GM06990 (cell line): Measurements from ENCODE around the gene TRIM40.

Experiments used
- DNase-seq: peaks from one replicate; pipeline ENCODE4 v3.0.0-alpha.2; 2011; ENCODE audit not compliant: insufficient read length; ENCODE audit errors: extremely low read depth
- H3K27me3 ChIP-seq: replicated peaks from 2 replicates; pipeline ENCODE4 v1.6.0; 2011; ENCODE audit warnings: low read length; ENCODE audit not compliant: control insufficient read depth, insufficient read depth
- H3K36me3 ChIP-seq: 2 replicates; pipeline ENCODE4 v1.5.1; 2011; ENCODE audit warnings: low read length; ENCODE audit not compliant: control insufficient read depth, insufficient read depth
- H3K4me3 ChIP-seq: replicated peaks from 2 replicates; pipeline ENCODE4 v1.5.1; 2011; ENCODE audit warnings: low read depth, mild to moderate bottlenecking, control low read depth, low read length
- CTCF ChIP-seq: IDR thresholded peaks from 2 replicates; pipeline ENCODE4 v1.5.1; 2011; ENCODE audit warnings: low read length, control low read depth, mild to moderate bottlenecking, inconsistent platforms; ENCODE audit not compliant: insufficient read depth, poor library complexity, severe bottlenecking

The TRIM40 gene

GRCh38 chr6:30149858-30150550 is 14.1 kb downstream of the TRIM40 start:
- H3K4me3 ChIP-seq, result no peak overlapping the region
- no peak for TF ChIP-seq CTCF
- no peak for DNase-seq
- H3K36me3 ChIP-seq, result no peaks in the 10 kb centered on the region
- H3K27me3 ChIP-seq, result no peaks in the 10 kb centered on the region

DNA sequence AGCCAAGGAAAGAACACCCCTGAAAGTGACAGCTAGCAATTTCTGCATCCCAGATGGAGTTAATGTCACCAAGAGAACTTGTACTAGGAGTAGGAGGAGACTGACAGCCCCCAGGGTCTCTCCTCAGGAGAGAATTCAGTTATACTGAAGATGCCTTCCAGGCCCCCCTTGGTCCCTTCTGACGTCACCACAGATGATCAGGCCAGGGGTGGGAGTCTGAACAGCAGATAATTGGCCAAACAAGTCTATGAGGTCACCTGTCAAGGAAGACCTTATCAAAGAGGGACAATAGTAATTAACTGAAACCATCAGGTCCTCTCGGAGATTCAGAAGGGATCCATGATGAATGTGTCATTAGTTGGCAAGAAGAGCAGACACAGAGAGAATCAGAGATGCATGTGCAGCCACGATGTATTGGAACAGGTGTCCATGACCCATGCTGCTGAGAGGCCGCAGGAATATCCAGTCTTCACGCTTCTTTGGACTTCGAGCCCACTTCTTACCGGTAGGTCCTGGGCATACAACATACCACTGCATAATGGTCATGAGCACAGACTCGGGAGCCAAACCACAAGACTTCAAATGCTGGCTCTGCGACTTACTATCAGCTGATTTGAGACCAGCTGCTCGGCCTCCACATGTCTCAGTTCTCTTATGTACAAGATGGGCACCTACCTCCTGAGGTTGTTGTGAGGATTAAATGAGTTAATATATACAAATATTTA is 14.9 kb downstream of the TRIM40 start:
- Histone ChIP-seq H3K4me3 (no peak overlapping the region), H3K36me3 (no peaks in the 10 kb centered on the region), H3K27me3 (no peaks in the 10 kb centered on the region)
- no peak for DNase-seq
- TF ChIP-seq CTCF, result no peak

DNA sequence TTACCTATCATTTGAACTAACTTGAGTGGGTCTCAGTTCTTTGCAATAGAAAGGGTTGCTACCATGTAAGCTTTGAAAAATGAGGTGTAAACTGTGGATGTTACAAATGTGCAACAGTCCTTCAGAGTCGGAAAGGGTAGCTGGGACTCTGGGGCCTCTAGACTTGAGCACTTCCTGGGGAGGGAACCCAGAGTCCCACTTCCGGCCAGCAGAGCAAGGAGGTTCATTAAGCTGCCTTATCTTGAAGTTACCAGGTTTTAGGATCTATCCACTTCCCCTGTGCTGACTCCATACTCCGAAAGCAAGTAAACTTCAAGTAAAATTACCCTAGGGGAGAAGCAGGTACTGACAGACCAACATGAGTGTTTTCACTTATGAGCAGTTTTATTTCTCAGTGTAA is 15.6 kb downstream of the TRIM40 start:
- no peaks in the 10 kb centered on the region for H3K27me3 ChIP-seq
- no peak for DNase-seq

GRCh38 chr6:30152016-30152673 is 16.2 kb downstream of the TRIM40 start:
- Histone ChIP-seq H3K36me3 (no peaks in the 10 kb centered on the region), H3K27me3 (no peaks in the 10 kb centered on the region), H3K4me3 (no peak overlapping the region)
- no peak for TF ChIP-seq CTCF
- no peak for DNase-seq

More for the DNA sequence above, 15.6 kb downstream of the TRIM40 start:
- Histone ChIP-seq H3K4me3 (no peak overlapping the region), H3K36me3 (no peaks in the 10 kb centered on the region)
- TF ChIP-seq CTCF, result no peak

DNA sequence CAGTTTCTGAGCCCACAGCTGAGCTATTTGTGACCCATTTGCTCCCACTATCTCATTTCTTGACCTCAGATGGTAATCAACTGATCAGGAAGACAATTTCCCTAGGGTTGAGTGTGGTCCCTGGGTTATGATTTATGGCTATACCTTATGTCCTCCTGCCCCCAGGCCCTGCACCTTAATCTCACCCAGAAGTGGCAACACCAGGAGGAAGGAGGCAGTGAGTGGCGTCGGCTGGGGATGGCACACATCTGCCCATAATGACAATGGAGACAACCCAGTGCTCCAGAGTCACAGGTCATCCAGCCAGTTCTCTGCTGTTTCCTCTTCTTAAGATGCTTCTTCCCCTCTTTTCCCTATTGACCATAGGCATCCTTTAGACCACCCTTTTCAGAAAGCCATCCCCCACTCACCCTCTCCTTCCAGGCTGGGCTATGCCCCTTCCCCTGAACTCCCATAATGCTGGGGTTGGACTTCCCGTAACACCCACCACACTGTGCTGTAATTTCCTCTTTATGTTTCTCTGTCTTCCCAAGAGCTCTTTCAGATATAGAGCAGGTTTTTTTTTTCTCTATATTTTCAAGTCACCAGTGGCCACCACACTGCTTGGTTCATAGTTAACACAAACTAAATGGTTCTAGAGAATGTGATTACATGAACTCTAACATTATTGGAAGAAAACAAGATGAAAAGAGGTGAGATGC is 17.1 kb downstream of the TRIM40 start:
- H3K27me3 ChIP-seq, result no peaks in the 10 kb centered on the region
- TF ChIP-seq CTCF, result no peak
- no peak overlapping the region for H3K4me3 ChIP-seq
- no peak for DNase-seq
- H3K36me3 ChIP-seq, result no peaks in the 10 kb centered on the region
